GM23338 (cell line): Measurements from ENCODE around the gene PIR.

Source experiments
- CTCF ChIP-seq, 2 experiments: fragments of 200-600 bp in 1 of 2; sonication (generic) in 1 of 2; conservative IDR thresholded peaks; 2 replicates each; pipeline versions ENCODE4 v1.5.1 to v1.6.1; 2016 to 2017; ENCODE audit warnings: antibody characterized with exemption in 2 of 2, low read depth in 2 of 2, mild to moderate bottlenecking in 2 of 2, moderate library complexity in 1 of 2
- REST ChIP-seq: IDR thresholded peaks from one replicate; pipeline ENCODE4 v1.6.1; 2018; ENCODE audit warnings: antibody characterized with exemption; ENCODE audit not compliant: unreplicated experiment
- ZNF331 ChIP-seq: fragments of 250-450 bp; sonication (Bioruptor Pico); IDR thresholded peaks from 2 replicates; pipeline ENCODE4 v1.5.0; 2020; ENCODE audit warnings: low read depth, mild to moderate bottlenecking, moderate library complexity

GRCh38 chrX:15524417-15524816 is 31.3 kb upstream of the PIR start:
- TF ChIP-seq REST (no peak), ZNF331 (no peak), CTCF (conservative IDR thresholded peaks at IDR 0.05; ENCODE audit: low read depth in 2 of 2) (no peak)
